Epidermal melanocyte (primary cell): Measurements from ENCODE around the gene TRAPPC6A.

Experiments used
- DNase-seq: peaks from one replicate; pipeline ENCODE4 v3.0.0; 2011; ENCODE audit warnings: low spot score; ENCODE audit not compliant: insufficient read length

The TRAPPC6A gene, protein sequence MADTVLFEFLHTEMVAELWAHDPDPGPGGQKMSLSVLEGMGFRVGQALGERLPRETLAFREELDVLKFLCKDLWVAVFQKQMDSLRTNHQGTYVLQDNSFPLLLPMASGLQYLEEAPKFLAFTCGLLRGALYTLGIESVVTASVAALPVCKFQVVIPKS

GRCh38 chr19:45177817-45178261 is at the start of gene TRAPPC6A:
Gene TRAPPC6A, minus strand, starts transcription at chr19:45178237. Its CDS starts 19 bp downstream, at chr19:45178218.
- no peak for DNase-seq

- DNase-seq: no peak
Measured at GRCh38 chr19:45224645-45225044, 46.6 kb upstream of the TRAPPC6A start.

- no peak for DNase-seq
Measured at GRCh38 chr19:45223879-45224278, 45.8 kb upstream of the TRAPPC6A start.

DNA sequence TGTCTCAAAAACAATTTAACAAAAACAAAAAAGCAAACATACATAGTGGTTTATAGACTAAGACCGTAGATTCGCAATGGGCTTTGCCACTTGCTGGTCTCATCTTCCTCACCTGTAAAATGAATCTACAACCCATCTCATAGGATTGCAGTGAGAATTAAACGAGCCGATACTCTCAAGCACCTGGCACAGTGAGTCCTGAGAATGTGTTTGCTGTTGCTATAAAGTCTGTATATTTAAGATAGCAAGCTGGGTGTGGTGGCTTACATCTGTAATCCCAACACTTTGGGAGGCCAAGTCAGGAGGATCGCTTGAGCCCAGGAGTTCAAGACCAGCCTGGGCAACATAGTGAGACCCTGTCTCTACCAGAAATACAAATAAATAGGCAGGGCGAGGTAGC is 44.7 kb upstream of the TRAPPC6A start:
- no peak for DNase-seq

DNA sequence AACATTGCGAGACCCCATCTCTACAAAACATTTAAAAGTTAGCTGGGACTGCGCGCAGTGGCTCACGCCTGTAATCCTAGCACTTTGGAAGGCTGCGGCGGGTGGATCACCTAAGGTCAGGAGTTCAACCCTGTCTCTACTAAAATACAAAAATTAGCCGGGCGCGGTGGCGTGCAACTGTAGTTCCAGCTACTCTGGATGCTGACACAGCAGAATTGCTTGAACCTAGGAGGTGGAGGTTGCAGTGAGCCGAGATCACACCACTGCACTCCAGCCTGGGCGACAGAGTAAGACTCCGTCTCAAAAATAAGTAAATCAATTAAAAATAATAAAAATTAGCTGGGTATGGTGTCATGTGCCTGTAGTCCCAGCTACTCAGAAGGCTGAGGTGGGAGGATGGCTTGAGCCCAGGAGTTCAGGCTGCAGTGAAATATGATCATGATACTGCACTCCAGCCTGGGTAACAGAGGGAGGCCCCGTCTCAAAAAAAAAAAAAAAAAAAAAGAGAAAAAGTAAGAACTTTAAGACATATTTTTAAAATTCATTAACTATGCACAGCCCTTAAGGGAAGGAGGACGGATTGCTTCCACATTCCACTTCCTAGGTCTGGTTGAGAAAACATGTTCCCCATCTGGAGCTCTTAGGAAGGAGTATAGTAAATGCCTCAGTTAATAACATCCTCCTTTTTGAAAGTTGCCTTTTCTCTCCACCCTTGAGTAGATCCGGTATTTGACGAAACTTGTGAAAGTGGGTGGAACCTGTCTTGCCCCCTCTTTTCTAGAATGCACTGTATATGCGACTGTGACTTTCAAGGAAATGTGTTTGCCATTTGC is 41.1 kb upstream of the TRAPPC6A start:
- no peak for DNase-seq

DNA sequence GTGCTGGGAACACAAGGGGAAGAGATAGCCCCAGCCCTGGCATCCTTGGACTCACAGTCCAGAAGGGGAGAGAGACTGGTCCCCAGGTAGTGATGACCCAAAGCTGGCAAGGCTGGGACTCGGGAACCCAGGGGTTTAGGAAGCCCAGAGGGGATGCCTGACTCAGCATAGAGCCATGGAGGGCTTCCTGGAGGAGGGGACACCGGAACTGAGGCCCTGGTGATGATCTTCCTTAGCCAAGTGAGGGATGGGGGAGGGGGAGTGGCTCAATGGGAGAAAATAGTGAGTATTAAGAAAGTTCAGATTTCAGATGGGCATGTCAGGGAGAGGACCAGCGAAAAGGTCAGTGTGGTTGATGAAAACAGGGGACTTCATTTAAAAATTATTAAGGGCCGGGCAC is 40.4 kb upstream of the TRAPPC6A start:
- DNase-seq: no peak

DNA sequence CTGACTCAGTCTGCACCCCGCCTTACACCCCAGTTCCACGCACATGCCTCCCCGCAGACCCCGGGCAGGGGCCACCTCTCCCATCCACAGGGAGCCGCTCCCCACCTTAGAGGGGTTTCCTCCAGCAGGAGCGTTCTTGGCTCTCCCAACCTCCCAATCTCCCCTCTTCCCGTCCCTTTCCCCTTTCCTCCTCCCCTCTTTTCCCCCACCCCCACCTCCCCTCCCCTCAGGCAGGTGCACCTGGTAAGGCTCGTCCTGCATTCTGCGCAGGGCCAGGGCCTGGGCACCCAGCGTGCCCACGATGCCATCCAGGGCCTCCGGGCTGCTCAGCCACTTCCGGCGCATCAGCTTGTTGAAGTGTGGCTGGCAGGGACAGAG is 39.9 kb upstream of the TRAPPC6A start:
- DNase-seq: no peak

DNA sequence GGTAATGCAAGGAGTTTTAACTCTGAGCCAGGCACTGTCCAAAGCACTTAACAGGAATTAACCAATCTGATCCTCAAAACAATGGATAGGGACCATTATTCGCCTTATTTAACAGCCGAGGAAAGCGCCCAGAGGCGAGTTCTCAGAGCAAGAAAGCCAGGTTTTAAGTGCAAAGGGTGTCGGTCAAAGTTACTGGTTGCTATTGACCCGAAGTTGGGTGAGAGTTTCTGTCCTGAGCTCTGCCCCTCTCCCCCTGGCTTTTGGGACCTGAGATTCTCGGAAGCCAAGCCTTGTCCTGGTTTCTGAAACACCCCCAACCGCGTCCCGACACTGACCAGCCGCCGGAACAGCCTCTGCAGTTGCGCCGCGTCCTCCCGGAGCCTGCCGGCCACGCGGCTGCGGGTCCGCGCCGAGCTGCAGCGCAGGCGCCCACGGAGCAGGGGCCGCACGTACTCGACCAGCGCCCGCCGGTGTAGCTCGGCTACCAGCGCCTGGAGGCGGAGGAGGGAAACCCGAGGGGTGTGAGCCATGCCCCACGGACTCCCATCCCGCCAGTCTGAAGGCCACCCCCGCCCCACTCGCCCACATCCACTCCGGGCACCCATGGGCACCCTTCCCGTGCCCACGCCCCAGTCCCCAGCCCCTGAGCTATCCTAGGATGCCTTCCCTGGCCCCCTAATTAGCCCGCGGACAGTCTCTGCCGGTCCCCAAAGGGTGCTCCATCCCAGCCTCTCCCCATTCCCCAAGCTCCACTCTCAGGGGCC is 39.3 kb upstream of the TRAPPC6A start:
- DNase-seq: no peak

- DNase-seq: no peak
Measured at GRCh38 chr19:45216667-45217066, 38.6 kb upstream of the TRAPPC6A start.

DNA sequence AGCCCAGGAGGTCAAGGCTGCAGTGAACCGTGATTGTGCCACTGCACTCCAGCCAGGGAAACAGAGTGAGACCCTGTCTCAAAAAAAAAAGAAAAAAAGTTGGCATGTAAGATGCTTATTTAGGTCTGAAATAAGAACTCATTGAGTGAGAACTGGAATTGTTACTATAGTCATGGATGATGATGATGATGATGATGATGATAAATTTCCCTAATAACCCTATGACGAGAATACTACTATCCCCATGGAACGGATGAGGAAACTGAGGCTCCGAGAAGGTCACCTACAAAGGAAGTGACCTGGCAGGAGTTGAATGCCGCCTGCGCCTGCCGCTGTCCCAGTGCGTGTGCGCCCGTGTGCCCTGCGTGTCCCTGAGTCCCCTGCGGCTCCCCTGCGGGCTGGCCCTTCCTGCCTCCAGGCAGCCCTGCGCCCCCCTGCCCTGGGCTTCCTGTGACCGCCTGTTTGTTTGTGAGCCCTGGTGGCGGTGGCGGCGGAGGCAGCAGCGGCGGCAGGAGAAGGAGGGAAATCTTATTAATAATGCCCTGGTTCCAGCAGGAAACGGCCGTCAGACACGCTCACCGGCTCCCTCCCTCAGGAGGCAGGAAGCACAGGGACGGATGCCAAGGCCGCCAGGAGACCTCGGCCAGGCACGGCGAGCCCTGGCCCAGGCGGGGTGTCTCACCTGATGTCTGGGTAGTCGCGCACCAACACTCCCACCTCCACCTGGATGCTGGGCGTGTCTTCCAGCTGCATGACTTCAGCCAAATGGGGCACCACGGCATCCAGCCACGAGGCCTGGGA is 37.6 kb upstream of the TRAPPC6A start:
- no peak for DNase-seq

DNA sequence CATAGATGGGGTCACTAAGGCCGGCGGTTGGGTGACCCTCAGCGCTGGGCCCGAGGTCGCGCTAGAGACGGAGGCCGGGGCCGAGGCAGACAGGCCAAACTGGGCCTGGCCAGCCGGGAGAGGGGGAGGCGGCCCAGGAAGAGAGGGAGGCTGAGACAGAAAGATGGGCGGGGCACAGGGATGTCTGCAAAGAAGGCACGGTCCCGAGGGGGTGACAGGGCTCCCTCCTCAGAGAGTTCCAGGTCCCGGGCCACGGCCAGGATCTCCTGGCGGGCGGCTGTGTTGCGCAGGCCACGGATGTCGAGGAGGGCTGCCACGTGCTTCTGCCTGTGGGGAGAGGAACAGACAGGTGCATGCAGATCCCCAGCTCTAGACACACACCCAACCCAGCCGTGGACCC is 35.0 kb upstream of the TRAPPC6A start:
- no peak for DNase-seq

DNA sequence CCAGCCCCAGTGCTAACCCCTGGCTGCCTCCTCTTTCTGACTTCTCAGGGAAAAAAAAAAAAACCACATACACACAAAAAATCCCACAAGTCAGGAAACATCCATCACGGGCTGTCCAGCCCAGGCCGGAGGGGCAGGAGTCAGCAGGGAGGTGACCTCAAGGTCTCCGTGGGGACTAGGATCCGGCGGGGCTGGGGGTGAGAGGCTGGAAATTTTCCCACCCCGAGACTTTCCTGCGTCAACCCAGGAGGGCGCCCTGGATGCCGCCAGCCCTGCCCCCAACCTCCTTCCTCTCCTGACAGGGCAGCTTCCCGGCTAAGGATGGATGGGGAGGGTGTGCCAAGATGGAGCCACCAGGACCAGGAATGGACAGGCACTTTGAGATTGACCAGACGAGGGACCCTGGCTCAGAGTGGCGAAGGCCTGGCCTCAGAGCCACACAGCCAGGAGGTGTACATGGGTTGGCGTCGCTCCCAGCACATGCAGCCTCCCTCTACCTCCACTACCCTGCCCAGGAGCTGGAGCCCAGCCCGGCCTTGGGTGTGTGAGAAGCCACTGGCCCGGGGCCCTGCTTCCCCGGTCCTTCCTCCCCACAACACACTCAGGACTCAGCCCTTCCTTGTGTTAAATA is 33.8 kb upstream of the TRAPPC6A start:
- no peak for DNase-seq

- DNase-seq: no peak
Measured at GRCh38 chr19:45206328-45206727, 28.3 kb upstream of the TRAPPC6A start.

DNA sequence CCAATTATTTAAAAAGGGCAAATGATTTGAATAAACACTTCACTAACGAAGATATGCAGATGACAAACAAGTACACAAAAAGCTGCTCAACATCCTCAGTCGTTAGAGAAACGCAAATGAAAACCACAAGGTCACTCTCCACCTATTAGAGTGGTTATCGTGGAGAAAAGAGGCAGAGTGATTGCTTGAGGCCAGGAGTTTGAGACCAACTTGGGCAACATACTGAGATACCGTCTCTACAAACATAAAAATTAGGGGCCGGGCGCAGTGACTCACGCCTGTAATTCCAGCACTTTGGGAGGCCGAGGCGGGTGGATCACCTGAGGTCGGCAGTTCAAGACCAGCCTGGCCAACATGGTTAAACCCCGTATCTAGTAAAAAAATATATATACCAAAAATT is 27.8 kb upstream of the TRAPPC6A start:
- DNase-seq: no peak

- no peak for DNase-seq
Measured at GRCh38 chr19:45202637-45203036, 24.6 kb upstream of the TRAPPC6A start.

DNA sequence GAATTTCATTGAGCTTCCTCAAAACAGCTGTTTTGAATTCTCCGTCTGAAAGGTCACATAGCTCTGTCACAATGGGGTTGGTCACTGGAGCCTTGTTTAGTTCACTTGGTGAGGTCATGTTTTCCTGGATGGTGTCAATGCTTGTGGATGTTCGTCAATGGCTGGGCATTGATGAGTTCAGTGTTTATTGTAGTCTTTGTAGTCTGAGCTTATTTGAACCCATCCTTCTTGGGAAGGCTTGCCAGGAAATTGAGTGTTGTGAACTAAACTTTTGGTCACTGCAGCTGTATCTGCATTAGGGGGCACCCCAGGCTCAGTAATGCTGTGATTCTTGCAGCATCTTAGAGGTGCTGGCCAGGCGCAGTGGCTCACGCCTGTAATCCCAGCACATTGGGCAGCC is 22.5 kb upstream of the TRAPPC6A start:
- no peak for DNase-seq

- DNase-seq: no peak
Measured at GRCh38 chr19:45195764-45196163, 17.7 kb upstream of the TRAPPC6A start.

DNA sequence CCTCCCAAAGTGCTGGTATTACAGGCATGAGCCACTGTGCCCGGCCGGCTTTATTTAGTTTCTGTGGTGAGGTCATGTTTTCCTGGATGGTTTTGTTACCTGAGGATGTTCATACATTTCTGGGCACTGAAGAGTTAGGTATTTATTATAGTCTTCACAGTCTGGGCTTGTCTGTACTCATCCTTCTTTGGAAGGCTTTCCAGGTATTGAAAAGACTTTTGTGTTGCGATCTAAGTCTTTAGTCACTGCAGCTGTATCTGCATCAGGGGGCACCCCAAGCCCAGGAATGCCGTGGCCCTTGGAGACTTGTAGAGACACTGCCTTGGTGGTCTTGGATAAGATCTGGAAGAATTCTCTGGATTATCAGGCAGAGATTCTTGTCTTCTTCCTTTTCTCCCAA is 13.3 kb upstream of the TRAPPC6A start:
- DNase-seq: no peak

- no peak for DNase-seq
Measured at GRCh38 chr19:45189971-45190370, 11.9 kb upstream of the TRAPPC6A start.

- DNase-seq: no peak
Measured at GRCh38 chr19:45187421-45188100, 9.5 kb upstream of the TRAPPC6A start.
